ENCODE data around the gene CPB2. TPM values are rescaled to one million over a fixed set of nuclear protein-coding genes. Genes with fewer than 3 reads are reported as not detected.

CPB2 gene
- polyA plus RNA-seq, 3 donors from 2014 or later, result not detected

GRCh38 chr13:46136688-46137087 lies 31.9 kb upstream of the CPB2 start:
- no peaks in the 10 kb centered on the region for H3K9me3 Mint-ChIP-seq
- H3K27ac Mint-ChIP-seq, result peak overlapping the region in 4 of 6 donors; percentile 65 to 85 (median 78)
- no peak for DNase-seq
- peaks cover 22 to 66% (median 56%) of the 10 kb centered on the region in 3 donors for H3K36me3 Mint-ChIP-seq
- H3K27me3 Mint-ChIP-seq (ENCODE audit: low read depth in 3 of 3), result peaks cover 0 to 6% (median 1%) of the 10 kb centered on the region in 3 donors
- peaks cover 32 to 77% of the 10 kb centered on the region in 2 donors for H3K4me1 Mint-ChIP-seq
- no peak overlapping the region for H3K4me3 Mint-ChIP-seq

GRCh38 chr13:46134961-46135522 lies 30.2 kb upstream of the CPB2 start:
- no peaks in the 10 kb centered on the region for H3K9me3 Mint-ChIP-seq
- H3K36me3 Mint-ChIP-seq, result peaks cover 22 to 71% (median 61%) of the 10 kb centered on the region in 3 donors
- peak overlapping the region; percentile 58 to 85 (median 74) for H3K27ac Mint-ChIP-seq
- H3K4me3 Mint-ChIP-seq, result no peak overlapping the region
- peaks cover 35 to 84% of the 10 kb centered on the region in 2 donors for H3K4me1 Mint-ChIP-seq
- no peak for DNase-seq
- H3K27me3 Mint-ChIP-seq (ENCODE audit: low read depth in 3 of 3), result peaks cover 0 to 6% (median 1%) of the 10 kb centered on the region in 3 donors

GRCh38 chr13:46134494-46134893 lies 29.7 kb upstream of the CPB2 start:
- peaks cover 32 to 84% of the 10 kb centered on the region in 2 donors for H3K4me1 Mint-ChIP-seq
- H3K27ac Mint-ChIP-seq, result peak overlapping the region; percentile 51 to 71 (median 61)
- peaks cover 0 to 6% (median 1%) of the 10 kb centered on the region in 3 donors for H3K27me3 Mint-ChIP-seq (ENCODE audit: low read depth in 3 of 3)
- H3K9me3 Mint-ChIP-seq, result no peaks in the 10 kb centered on the region
- no peak for DNase-seq
- H3K4me3 Mint-ChIP-seq, result no peak overlapping the region
- H3K36me3 Mint-ChIP-seq, result peaks cover 22 to 72% (median 63%) of the 10 kb centered on the region in 3 donors

GRCh38 chr13:46132109-46132508 lies 27.3 kb upstream of the CPB2 start:
- no peak overlapping the region for H3K4me3 Mint-ChIP-seq
- peak overlapping the region; percentile 26 to 89 (median 82) for H3K27ac Mint-ChIP-seq
- no peaks in the 10 kb centered on the region for H3K9me3 Mint-ChIP-seq
- DNase-seq, result no peak
- peaks cover 30 to 73% of the 10 kb centered on the region in 2 donors for H3K4me1 Mint-ChIP-seq
- H3K36me3 Mint-ChIP-seq, result peaks cover 22 to 71% (median 62%) of the 10 kb centered on the region in 3 donors
- H3K27me3 Mint-ChIP-seq (ENCODE audit: low read depth in 3 of 3), result peaks cover 0 to 6% (median 1%) of the 10 kb centered on the region in 3 donors

GRCh38 chr13:46131705-46132104 lies 26.9 kb upstream of the CPB2 start:
- Mint-ChIP-seq H3K27me3 (ENCODE audit: low read depth in 3 of 3) (peaks cover 0 to 6% (median 0%) of the 10 kb centered on the region in 3 donors), H3K9me3 (no peaks in the 10 kb centered on the region), H3K4me3 (no peak overlapping the region), H3K27ac (peak overlapping the region; percentile 65 to 89 (median 82)), H3K36me3 (peaks cover 22 to 70% (median 65%) of the 10 kb centered on the region in 3 donors), H3K4me1 (peaks cover 32 to 74% of the 10 kb centered on the region in 2 donors)
- no peak for DNase-seq

- no peaks in the 10 kb centered on the region for H3K9me3 Mint-ChIP-seq
- H3K36me3 Mint-ChIP-seq, result peaks cover 18 to 70% (median 61%) of the 10 kb centered on the region in 3 donors
- no peaks in the 10 kb centered on the region for H3K27me3 Mint-ChIP-seq (ENCODE audit: low read depth in 3 of 3)
- H3K4me3 Mint-ChIP-seq, result no peak overlapping the region
- peaks cover 38 to 76% of the 10 kb centered on the region in 2 donors for H3K4me1 Mint-ChIP-seq
- DNase-seq, result no peak
- H3K27ac Mint-ChIP-seq, result peak overlapping the region in 4 of 6 donors; percentile 12 to 89 (median 51)
Measured at GRCh38 chr13:46129955-46130618, 25.3 kb upstream of the CPB2 start.

GRCh38 chr13:46129124-46129523 lies 24.3 kb upstream of the CPB2 start:
- H3K4me1 Mint-ChIP-seq, result peaks cover 47 to 79% of the 10 kb centered on the region in 2 donors
- H3K36me3 Mint-ChIP-seq, result peaks cover 17 to 65% (median 56%) of the 10 kb centered on the region in 3 donors
- no peak for DNase-seq
- H3K27me3 Mint-ChIP-seq (ENCODE audit: low read depth in 3 of 3), result no peaks in the 10 kb centered on the region
- H3K9me3 Mint-ChIP-seq, result no peaks in the 10 kb centered on the region
- H3K27ac Mint-ChIP-seq, result peak overlapping the region; percentile 6 to 66 (median 37)
- no peak overlapping the region for H3K4me3 Mint-ChIP-seq

GRCh38 chr13:46127358-46128023 lies 22.7 kb upstream of the CPB2 start:
- Mint-ChIP-seq H3K4me3 (no peak overlapping the region), H3K36me3 (peaks cover 6 to 51% (median 50%) of the 10 kb centered on the region in 3 donors), H3K27ac (peak overlapping the region; percentile 17 to 91 (median 68)), H3K4me1 (peaks cover 55 to 81% of the 10 kb centered on the region in 2 donors), H3K27me3 (ENCODE audit: low read depth in 3 of 3) (peaks cover 0 to 2% (median 0%) of the 10 kb centered on the region in 3 donors), H3K9me3 (no peaks in the 10 kb centered on the region)
- no peak for DNase-seq

GRCh38 chr13:46126552-46127357 lies 21.9 kb upstream of the CPB2 start:
- Mint-ChIP-seq H3K36me3 (peaks cover 6 to 50% (median 44%) of the 10 kb centered on the region in 3 donors), H3K9me3 (no peaks in the 10 kb centered on the region), H3K27me3 (ENCODE audit: low read depth in 3 of 3) (peaks cover 0 to 2% (median 2%) of the 10 kb centered on the region in 3 donors), H3K4me1 (peaks cover 50 to 73% of the 10 kb centered on the region in 2 donors), H3K4me3 (no peak overlapping the region), H3K27ac (peak overlapping the region; percentile 46 to 91 (median 83))
- DNase-seq, result peak; percentile 30 to 43 (median 42)

- Mint-ChIP-seq H3K36me3 (peaks cover 6 to 44% (median 37%) of the 10 kb centered on the region in 3 donors), H3K4me3 (no peak overlapping the region)
Measured at GRCh38 chr13:46126056-46126455, 21.2 kb upstream of the CPB2 start.

GRCh38 chr13:46124967-46125933 lies 20.4 kb upstream of the CPB2 start:
- no peak for DNase-seq
- peaks cover under 1 to 36% (median 32%) of the 10 kb centered on the region in 3 donors for H3K36me3 Mint-ChIP-seq
- H3K4me3 Mint-ChIP-seq, result peak overlapping the region in 4 of 5 donors; percentile 1 to 26 (median 14)
- peaks cover 42 to 58% of the 10 kb centered on the region in 2 donors for H3K4me1 Mint-ChIP-seq
- no peaks in the 10 kb centered on the region for H3K9me3 Mint-ChIP-seq
- peak overlapping the region; percentile 76 to 94 (median 88) for H3K27ac Mint-ChIP-seq
- H3K27me3 Mint-ChIP-seq (ENCODE audit: low read depth in 3 of 3), result peaks cover 0 to 2% (median 2%) of the 10 kb centered on the region in 3 donors

More at GRCh38 chr13:46126056-46126455, 21.2 kb upstream of the CPB2 start:
- Mint-ChIP-seq H3K4me1 (peaks cover 44 to 66% of the 10 kb centered on the region in 2 donors), H3K9me3 (no peaks in the 10 kb centered on the region), H3K27me3 (ENCODE audit: low read depth in 3 of 3) (peaks cover 0 to 2% (median 2%) of the 10 kb centered on the region in 3 donors), H3K27ac (peak overlapping the region; percentile 76 to 94 (median 88))
- no peak for DNase-seq

- H3K27ac Mint-ChIP-seq, result peak overlapping the region; percentile 76 to 94 (median 88)
- peaks cover 2 to 30% (median 25%) of the 10 kb centered on the region in 3 donors for H3K36me3 Mint-ChIP-seq
- peaks cover 0 to 2% (median 2%) of the 10 kb centered on the region in 3 donors for H3K27me3 Mint-ChIP-seq (ENCODE audit: low read depth in 3 of 3)
- peaks cover 42 to 51% of the 10 kb centered on the region in 2 donors for H3K4me1 Mint-ChIP-seq
- no peaks in the 10 kb centered on the region for H3K9me3 Mint-ChIP-seq
- DNase-seq, result no peak
- H3K4me3 Mint-ChIP-seq, result peak overlapping the region in 3 of 5 donors; percentile 13 to 26 (median 14)
Measured at GRCh38 chr13:46124531-46124966, 19.7 kb upstream of the CPB2 start.

Measured in immature natural killer cell (primary cell).